PC-9 (cell line): ENCODE data around the gene PRKRIP1. TPM values are rescaled to one million over a fixed set of nuclear protein-coding genes. Genes with fewer than 3 reads are reported as not detected.

Experiments used
- BruUV-seq: library from RNA; stranded (reverse); fragments of 400-500 nt; replicated peaks from 2 replicates; lab custom pipeline; 2021; lab: Mats Ljungman, UMichigan
- CTCF ChIA-PET: fragments of 300-600 bp; sonication (Branson Sonifier 250); formaldehyde crosslinking; loops from one replicate; lab custom pipeline; 2022; ENCODE audit warnings: antibody characterized with exemption; lab: Charles Lee
- POLR2A ChIA-PET: fragments of 300-600 bp; sonication (Branson Sonifier 250); formaldehyde crosslinking; loops from one replicate; lab custom pipeline; 2022; ENCODE audit warnings: antibody characterized with exemption; ENCODE audit not compliant: unreplicated experiment; lab: Charles Lee
- DNase-seq, 2 experiments: peaks; one replicate each; pipeline versions ENCODE4 v3.0.0 to v3.0.0-alpha.2; 2015 to 2022; ENCODE audit warnings: mixed read lengths in 1 of 2
- H2AFZ ChIP-seq: fragments of 200-600 bp; sonication (generic); 2 replicates; pipeline ENCODE4 v1.8.1; 2017; ENCODE audit warnings: antibody characterized with exemption
- H3F3A ChIP-seq: fragments of 200-600 bp; sonication (generic); 2 replicates; pipeline ENCODE4 v1.8.1; 2017; ENCODE audit warnings: antibody characterized with exemption, mild to moderate bottlenecking, low read depth; ENCODE audit not compliant: insufficient read depth
- H3K27ac ChIP-seq: fragments of 200-600 bp; sonication (generic); 2 replicates; pipeline ENCODE4 v1.6.1; 2016; ENCODE audit warnings: mixed run types
- H3K27me3 ChIP-seq: fragments of 200-600 bp; sonication (generic); 2 replicates; pipeline ENCODE4 v1.6.1; 2016; ENCODE audit warnings: low read depth, mixed run types; ENCODE audit not compliant: insufficient read depth
- H3K36me3 ChIP-seq: fragments of 200-600 bp; sonication (generic); 2 replicates; pipeline ENCODE4 v1.6.1; 2016; ENCODE audit warnings: low read depth, mixed run types
- H3K4me1 ChIP-seq: fragments of 200-600 bp; sonication (generic); replicated peaks from 2 replicates; pipeline ENCODE4 v1.6.1; 2016; ENCODE audit warnings: mixed run types; ENCODE audit not compliant: insufficient read depth
- H3K4me2 ChIP-seq: fragments of 200-600 bp; sonication (generic); 2 replicates; pipeline ENCODE4 v1.6.1; 2017; ENCODE audit warnings: mixed run types
- H3K4me3 ChIP-seq: fragments of 200-600 bp; sonication (generic); 2 replicates; pipeline ENCODE4 v1.6.1; 2016; ENCODE audit warnings: mixed run types
- H3K79me2 ChIP-seq: fragments of 200-600 bp; sonication (generic); 2 replicates; pipeline ENCODE4 v1.6.1; 2017; ENCODE audit warnings: low read depth, mixed run types
- H3K9me2 ChIP-seq: fragments of 200-600 bp; sonication (generic); 2 replicates; pipeline ENCODE4 v1.8.1; 2017; ENCODE audit warnings: mild to moderate bottlenecking; ENCODE audit not compliant: insufficient read depth
- H3K9me3 ChIP-seq: fragments of 200-600 bp; sonication (generic); 2 replicates; pipeline ENCODE4 v1.8.1; 2016; ENCODE audit warnings: low read depth; ENCODE audit not compliant: insufficient read depth
- H4K20me1 ChIP-seq: fragments of 200-600 bp; sonication (generic); 2 replicates; pipeline ENCODE4 v1.8.1; 2017; ENCODE audit not compliant: insufficient read depth
- EZH2 ChIP-seq: fragments of 200-600 bp; sonication (generic); IDR thresholded peaks from 2 replicates; pipeline ENCODE4 v1.8.0; 2017; ENCODE audit warnings: antibody characterized with exemption, low read depth
- intact Hi-C: fragments of 100-400 bp; cut with micrococcal nuclease; formaldehyde crosslinking; loops from one replicate; pipeline ENCODE4 v1.10.0; 2022; ENCODE audit not compliant: unreplicated experiment
- total RNA-seq: library from RNA; stranded (reverse); gene quantifications from 2 replicates; pipeline ENCODE4 v1.2.3, GENCODE V29; 2021
- TF ChIP-seq, protein P1 (sequence below): fragments of 200-600 bp; sonication (generic); conservative IDR thresholded peaks from 2 replicates; pipeline ENCODE4 v1.6.1; 2017; ENCODE audit warnings: mixed run types, antibody characterized with exemption, mild to moderate bottlenecking, moderate library complexity

PRKRIP1 gene
- total RNA-seq, 1 experiment from 2014 or later, result 34.6 TPM

DNA sequence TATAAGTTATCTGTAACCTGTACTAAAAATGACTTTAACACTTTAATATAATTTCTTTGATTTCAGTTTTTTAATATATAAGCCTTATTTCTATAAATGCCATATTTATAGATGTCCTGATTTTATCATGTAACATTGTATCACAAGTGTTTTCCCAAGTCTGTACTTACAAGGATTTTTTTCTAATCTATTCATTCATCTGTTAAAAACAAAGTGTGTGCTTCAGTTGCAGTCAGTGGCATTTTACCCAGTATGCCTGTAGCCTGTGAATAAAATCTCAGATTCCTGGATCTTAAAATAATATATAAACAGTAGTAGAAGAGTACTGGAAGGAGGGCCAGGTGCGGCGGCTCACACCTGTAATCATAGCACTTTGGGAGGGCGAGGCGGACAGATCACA, 17.4 kb downstream of the PRKRIP1 start:
- intact Hi-C loops, result no loop called here
- H3K9me3 ChIP-seq, result no peaks in the 10 kb centered on the region
- no peaks in the 10 kb centered on the region for H3K27me3 ChIP-seq
- no peak overlapping the region for H3K4me3 ChIP-seq
- TF ChIP-seq EZH2, result no peak
- TF ChIP-seq, protein P1, sequence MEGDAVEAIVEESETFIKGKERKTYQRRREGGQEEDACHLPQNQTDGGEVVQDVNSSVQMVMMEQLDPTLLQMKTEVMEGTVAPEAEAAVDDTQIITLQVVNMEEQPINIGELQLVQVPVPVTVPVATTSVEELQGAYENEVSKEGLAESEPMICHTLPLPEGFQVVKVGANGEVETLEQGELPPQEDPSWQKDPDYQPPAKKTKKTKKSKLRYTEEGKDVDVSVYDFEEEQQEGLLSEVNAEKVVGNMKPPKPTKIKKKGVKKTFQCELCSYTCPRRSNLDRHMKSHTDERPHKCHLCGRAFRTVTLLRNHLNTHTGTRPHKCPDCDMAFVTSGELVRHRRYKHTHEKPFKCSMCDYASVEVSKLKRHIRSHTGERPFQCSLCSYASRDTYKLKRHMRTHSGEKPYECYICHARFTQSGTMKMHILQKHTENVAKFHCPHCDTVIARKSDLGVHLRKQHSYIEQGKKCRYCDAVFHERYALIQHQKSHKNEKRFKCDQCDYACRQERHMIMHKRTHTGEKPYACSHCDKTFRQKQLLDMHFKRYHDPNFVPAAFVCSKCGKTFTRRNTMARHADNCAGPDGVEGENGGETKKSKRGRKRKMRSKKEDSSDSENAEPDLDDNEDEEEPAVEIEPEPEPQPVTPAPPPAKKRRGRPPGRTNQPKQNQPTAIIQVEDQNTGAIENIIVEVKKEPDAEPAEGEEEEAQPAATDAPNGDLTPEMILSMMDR, result no peak
- peaks cover 32% of the 10 kb centered on the region for H3K36me3 ChIP-seq
- ChIA-PET CTCF (no interaction called here), POLR2A (no interaction called here)
- peaks cover 6% of the 10 kb centered on the region; the same call in 1 of the 2 replicates for H3F3A ChIP-seq
- no peaks in the 10 kb centered on the region for H3K79me2 ChIP-seq
- H3K9me2 ChIP-seq, result no peaks in the 10 kb centered on the region
- no peak overlapping the region for H3K27ac ChIP-seq
- no peaks in the 10 kb centered on the region for H3K4me1 ChIP-seq
- no peak for DNase-seq
- H2AFZ ChIP-seq, result no peak overlapping the region
- no TSS peak for BruUV-seq
- no peaks in the 10 kb centered on the region for H4K20me1 ChIP-seq
- H3K4me2 ChIP-seq, result no peak overlapping the region

DNA sequence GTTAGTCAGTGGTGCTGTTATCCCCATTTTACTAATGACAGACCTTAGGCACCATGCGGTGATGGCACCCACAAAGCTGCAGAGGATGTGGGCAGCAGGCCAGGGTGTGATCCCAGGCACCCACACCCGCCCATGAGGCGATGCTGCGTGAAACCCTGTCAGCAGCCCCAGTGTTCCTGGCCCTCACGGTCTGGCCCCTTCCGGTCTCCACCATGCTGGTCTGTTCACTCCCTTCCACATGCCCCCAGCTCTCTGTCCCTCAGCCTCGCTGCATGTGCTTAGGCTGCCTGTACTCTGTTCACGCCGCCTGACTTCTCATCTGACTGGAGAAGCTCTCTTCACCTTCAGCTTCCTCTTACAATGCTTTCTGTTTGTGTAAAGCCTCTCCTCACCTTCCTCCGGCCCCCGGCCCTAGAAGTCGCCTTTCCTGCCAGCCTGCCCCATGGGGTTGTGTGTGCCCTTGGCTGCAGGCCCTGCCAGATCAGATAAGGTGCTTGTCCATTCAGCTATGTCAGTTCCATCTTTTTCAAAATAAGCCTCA, 19.6 kb downstream of the PRKRIP1 start:
- H3K27ac ChIP-seq, result no peak overlapping the region
- no peak overlapping the region for H3K4me2 ChIP-seq
- no peak overlapping the region for H3K4me3 ChIP-seq
- H3K9me2 ChIP-seq, result no peaks in the 10 kb centered on the region
- peaks cover 17% of the 10 kb centered on the region for H3K36me3 ChIP-seq
- ChIA-PET POLR2A (interaction anchor here (0.5 kb wide), 1 partner anchor 48 kb away, joined by 28 read pairs; no protein-coding TSS in a partner anchor), CTCF (interaction anchor here (0.6 kb wide), 2 partner anchors 11 to 52 kb away, joined by 3 read pairs; no protein-coding TSS in a partner anchor)
- no peaks in the 10 kb centered on the region for H4K20me1 ChIP-seq
- TF ChIP-seq, protein P1, result no peak
- no peak for TF ChIP-seq EZH2
- H3K4me1 ChIP-seq, result no peaks in the 10 kb centered on the region
- DNase-seq, result no peak
- H3K27me3 ChIP-seq, result no peaks in the 10 kb centered on the region
- 0 out of 2 replicates have a peak, but pooled peaks cover 2% of the 10 kb centered on the region for H3F3A ChIP-seq
- H2AFZ ChIP-seq, result no peak overlapping the region
- intact Hi-C loops, result no loop called here
- no peaks in the 10 kb centered on the region for H3K9me3 ChIP-seq
- BruUV-seq, result no TSS peak
- no peaks in the 10 kb centered on the region for H3K79me2 ChIP-seq

DNA sequence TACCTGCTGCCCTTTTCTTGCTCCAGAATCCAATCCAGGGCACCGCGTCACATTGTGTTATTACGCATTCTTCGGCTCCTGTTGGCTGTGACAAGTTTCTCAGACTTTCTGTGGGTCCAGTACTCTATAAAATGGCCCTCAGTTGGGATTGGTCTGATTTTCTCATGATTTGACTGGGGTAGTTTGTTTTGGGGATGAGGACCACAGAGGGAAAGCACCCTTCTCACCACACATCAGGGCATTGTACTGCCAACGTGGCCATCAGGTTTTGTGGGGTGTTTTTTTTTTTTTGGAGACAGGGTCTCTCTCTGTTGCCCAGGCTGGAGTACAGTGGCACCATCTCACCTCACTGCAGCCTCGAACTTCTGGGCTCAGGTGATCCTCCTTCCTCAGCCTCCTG, 20.2 kb downstream of the PRKRIP1 start:
- ChIA-PET CTCF (no interaction called here), POLR2A (no interaction called here)
- Histone ChIP-seq H3K27me3 (no peaks in the 10 kb centered on the region), H3K4me1 (no peaks in the 10 kb centered on the region), H3K27ac (no peak overlapping the region), H3K4me2 (no peak overlapping the region), H2AFZ (no peak overlapping the region), H4K20me1 (no peaks in the 10 kb centered on the region), H3K4me3 (no peak overlapping the region), H3K79me2 (no peaks in the 10 kb centered on the region), H3K9me2 (no peaks in the 10 kb centered on the region), H3F3A (0 out of 2 replicates have a peak, but pooled peaks cover 2% of the 10 kb centered on the region), H3K9me3 (no peaks in the 10 kb centered on the region), H3K36me3 (peaks cover 19% of the 10 kb centered on the region)
- no TSS peak for BruUV-seq
- DNase-seq, result no peak
- TF ChIP-seq EZH2, result no peak
- TF ChIP-seq, protein P1, result no peak
- intact Hi-C loops, result no loop called here
